Subcutaneous adipose tissue (tissue), 4 donors: ENCODE data around the gene ASPSCR1. TPM values are rescaled to one million over a fixed set of nuclear protein-coding genes. Genes with fewer than 3 reads are reported as not detected.

Experiments used
- total RNA-seq, 4 donors: library from RNA; depleted of rRNA; stranded (reverse); fragments of >200 nt; gene quantifications; one replicate each; pipeline ENCODE4 v1.1.0, GENCODE V29; 2016
- TF ChIP-seq, protein P1 (sequence below): fragments of 450-650 bp; IDR thresholded peaks from one replicate; pipeline ENCODE4 v1.5.1; 2016; ENCODE audit warnings: low read depth, mild to moderate bottlenecking, control low read depth, antibody characterized with exemption, moderate library complexity

Gene ASPSCR1
- total RNA-seq, 4 donors from 2014 or later, result 8.2 to 30.1 (median 18.1) TPM

DNA sequence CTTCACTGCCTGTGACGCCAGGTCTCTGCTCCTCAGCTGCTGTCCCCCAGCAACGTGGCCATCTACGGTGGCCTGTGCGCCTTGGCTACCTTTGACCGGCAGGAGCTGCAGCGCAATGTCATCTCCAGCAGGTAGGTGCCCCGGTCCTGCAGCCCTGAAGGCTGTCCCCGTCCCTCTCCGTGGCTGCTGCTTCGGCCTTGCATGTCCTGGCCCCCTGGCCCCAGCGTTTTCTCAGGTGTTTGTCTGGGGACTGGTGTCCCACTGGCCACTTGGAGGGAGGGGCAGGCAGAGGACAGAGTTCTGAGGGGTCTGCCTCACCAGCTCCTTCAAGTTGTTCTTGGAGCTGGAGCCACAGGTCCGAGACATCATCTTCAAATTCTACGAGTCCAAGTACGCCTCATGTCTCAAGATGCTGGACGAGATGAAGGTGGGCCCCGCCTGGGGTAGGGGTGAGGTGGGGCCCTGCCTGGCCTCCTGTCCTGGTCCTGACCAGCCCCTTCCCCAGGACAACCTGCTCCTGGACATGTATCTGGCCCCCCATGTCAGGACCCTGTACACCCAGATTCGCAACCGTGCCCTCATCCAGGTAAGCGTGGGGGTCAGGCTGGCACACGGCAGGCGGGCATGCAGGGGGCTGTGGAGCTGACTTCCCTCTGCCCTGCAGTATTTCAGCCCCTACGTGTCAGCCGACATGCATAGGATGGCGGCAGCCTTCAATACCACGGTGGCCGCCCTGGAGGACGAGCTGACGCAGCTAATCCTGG is 78.7 kb downstream of the ASPSCR1 start:
- TF ChIP-seq, protein P1, sequence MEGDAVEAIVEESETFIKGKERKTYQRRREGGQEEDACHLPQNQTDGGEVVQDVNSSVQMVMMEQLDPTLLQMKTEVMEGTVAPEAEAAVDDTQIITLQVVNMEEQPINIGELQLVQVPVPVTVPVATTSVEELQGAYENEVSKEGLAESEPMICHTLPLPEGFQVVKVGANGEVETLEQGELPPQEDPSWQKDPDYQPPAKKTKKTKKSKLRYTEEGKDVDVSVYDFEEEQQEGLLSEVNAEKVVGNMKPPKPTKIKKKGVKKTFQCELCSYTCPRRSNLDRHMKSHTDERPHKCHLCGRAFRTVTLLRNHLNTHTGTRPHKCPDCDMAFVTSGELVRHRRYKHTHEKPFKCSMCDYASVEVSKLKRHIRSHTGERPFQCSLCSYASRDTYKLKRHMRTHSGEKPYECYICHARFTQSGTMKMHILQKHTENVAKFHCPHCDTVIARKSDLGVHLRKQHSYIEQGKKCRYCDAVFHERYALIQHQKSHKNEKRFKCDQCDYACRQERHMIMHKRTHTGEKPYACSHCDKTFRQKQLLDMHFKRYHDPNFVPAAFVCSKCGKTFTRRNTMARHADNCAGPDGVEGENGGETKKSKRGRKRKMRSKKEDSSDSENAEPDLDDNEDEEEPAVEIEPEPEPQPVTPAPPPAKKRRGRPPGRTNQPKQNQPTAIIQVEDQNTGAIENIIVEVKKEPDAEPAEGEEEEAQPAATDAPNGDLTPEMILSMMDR, result no peak

DNA sequence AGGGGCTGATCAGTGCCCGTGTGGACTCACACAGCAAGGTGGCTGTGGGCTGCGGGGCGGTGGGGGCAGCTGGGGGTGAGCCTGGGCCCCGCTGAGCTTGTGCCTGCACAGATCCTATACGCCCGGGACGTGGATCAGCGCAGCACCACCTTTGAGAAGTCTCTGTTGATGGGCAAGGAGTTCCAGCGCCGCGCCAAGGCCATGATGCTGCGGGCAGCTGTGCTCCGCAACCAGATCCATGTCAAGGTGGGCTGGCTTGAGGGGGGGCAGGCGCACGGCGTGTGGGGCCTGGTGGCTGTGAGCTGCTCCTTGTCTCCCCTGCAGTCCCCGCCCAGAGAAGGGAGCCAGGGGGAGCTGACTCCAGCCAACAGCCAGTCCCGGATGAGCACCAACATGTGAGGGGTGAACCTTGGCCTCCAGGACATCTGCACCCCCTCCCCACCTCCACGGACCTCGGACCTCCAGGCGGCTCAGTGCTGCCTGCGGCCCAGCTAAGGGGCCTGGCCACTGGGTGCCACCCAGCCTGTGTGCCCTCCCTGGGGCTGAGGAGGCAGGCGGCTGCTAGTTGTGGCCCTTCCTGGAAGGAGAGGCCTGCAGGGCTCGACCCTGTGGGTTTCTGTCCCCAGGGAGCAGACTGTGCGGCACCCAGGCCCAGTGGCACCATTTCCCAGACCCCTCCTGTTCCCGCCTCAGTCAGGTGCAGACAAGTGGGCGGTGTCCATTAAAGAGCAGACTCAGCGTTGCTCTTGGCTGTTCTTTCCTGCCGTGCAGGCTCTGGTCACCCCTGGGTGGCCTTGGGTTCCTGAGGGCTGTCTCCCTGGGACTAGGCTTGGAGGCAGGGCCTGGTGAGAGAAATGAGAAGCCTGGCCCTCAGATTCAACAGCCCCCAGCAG is 79.5 kb downstream of the ASPSCR1 start:
- TF ChIP-seq, protein P1, result no peak

- TF ChIP-seq, protein P1, result no peak
Measured at GRCh38 chr17:82058230-82058854, 80.9 kb downstream of the ASPSCR1 start.

DNA sequence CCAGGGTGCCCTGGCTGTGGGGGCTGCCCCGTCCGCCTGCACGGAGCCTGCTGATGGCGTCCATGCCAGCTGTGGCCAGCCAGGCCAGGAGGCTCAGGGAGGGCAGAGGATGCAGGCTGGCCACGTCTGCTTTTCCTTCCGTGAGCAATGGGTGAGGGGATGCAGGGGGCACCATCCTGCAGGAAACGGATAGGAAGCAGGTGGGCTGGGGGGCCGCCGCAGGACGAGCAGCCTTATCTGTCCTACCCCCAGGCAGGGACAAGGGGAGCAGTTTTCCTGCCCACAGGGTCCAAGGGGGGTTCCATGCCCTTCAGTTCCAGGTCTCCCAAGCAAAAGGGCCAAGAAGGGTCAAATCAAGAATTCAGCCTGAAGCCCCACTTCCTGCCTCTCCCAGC is 81.4 kb downstream of the ASPSCR1 start:
- TF ChIP-seq, protein P1, result no peak

- TF ChIP-seq, protein P1, result no peak
Measured at GRCh38 chr17:82059272-82060000, 82.0 kb downstream of the ASPSCR1 start.

GRCh38 chr17:82060001-82060380 is 82.6 kb downstream of the ASPSCR1 start:
- TF ChIP-seq, protein P1, result no peak
